ENCODE results near the gene TCN1. TPM values are rescaled to one million over a fixed set of nuclear protein-coding genes. Genes with fewer than 3 reads are reported as not detected.
"Not testable (repeated sequence)": the region's sequence is repeated elsewhere in the genome, so short reads cannot be mapped to it uniquely, and the experiment has no call there.

TCN1 gene
- total RNA-seq, 1 donor from 2014 or later, result not detected

DNA sequence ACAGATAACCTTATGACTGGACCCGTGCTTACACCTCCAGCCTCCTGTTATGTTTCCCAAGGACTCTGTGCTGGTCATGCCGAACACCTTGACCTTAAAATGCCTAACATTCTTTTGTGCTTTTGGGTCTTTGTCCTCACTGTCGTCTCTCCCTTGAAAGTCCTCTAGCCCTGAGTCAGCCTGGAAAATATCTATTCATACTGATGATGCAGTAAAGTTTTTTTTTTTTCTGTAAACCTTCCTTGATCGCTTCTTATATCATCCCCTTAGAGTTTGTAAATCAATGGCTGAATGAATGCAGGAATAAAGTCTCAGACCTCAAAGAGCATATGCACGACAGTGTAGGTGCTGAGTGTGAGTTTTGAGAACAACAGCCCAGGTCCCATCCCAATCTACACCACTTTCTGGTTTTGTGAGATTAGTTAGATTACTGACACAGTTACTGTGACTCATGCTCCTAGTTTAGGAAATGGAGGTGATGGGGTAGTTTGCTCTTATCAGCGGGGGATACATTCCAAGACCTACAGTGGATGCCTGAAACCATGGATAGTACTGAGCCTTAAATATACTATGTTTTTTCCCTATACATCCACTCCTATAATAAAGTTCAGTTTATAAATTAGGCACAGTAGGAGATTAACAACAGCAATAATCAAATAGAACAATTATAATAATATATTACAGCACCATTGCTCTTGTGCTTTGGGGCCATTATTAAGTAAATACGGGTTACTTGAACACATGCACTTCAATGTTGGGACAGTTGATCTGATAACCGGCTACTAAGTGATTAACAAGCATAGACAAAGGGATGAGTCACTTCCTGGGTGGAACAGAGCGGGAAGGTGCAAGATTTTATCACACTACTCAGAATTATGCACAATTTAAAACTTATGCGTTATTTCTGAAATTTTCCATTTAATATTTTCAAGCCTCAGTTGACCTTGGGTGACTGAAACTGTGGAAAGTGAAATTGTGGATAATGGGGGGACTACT is 8.6 kb downstream of the TCN1 start:
- peak in 1 of 2 donors; percentile 44 for DNase-seq (ENCODE audit: low read depth in 2 of 2)

DNA sequence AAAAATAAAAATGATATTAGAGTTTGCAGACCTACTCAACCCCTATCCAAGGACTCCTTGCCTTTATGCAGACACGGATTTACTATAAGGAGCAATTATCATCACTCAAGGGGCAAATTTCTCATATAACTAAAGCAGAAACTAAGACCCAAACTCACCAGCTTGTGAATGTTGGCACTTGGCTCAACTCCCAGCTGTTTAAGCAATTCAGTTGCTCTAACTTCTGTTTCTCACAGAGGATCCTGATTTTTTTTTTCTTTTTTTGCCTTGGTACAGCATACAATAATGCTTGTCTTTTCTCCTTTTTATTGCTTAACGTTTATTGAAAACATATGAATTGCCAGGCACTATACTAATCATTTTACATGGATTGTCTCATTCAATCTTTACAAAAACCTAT is 11.4 kb downstream of the TCN1 start:
- DNase-seq (ENCODE audit: low read depth in 2 of 2), result no peak

DNA sequence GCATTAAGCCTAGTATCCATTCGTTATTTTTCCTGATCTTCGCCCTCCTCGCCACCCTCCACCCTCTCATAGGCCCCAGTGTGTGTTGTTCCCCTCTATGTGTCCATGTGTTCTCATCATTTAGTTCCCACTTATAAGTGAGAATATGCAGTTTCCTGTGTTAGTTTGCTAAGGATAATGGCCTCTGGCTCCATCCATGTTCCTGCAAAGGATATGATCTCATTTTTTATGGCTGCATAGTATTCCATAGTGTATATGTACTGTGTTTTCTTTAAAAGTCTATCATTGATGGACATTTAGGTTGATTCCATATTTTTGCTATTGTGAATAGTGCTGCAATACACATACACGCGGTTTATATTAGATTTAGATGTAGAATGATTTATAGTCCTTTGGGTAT is 14.9 kb downstream of the TCN1 start:
- DNase-seq (ENCODE audit: low read depth in 2 of 2), result not testable (repeated sequence)

DNA sequence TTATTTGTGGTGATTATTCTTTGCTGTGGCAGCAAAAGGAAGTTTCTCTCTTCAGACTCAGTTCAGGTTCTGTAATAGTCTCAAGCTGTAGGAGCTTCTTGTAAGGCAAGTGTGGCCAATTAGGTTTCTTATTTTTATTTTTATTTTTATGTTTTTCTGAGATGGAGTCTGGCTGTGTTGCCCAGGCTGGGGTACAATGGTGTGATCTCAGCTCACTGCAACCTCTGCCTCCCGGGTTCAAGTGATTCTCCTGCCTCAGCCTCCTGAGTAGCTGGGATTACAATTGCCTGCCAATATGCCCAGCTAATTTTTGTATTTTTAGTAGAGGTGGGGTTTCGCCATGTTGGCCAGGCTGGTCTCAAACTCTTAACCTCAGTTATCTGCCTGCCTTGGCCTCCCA is 16.7 kb downstream of the TCN1 start:
- DNase-seq (ENCODE audit: low read depth in 2 of 2), result not testable (repeated sequence)

DNA sequence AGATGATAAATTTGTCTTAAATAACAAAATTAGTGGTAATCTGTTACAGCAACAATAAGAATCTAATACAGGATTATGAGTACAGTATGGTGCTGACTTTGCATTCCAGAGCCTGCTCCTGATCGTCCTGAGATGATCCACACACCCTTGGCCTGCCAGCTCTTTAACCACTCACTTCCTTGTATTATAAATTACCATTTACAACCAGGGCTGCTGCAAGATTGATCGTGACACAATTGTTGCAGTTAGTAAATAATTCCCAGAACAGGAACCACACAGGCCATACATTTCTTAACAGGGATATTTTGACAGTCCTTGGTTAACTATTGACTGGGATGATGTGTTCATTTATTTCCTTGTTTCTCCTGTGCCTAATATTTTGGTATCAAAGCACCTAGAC is 17.2 kb downstream of the TCN1 start:
- DNase-seq (ENCODE audit: low read depth in 2 of 2), result no peak

DNA sequence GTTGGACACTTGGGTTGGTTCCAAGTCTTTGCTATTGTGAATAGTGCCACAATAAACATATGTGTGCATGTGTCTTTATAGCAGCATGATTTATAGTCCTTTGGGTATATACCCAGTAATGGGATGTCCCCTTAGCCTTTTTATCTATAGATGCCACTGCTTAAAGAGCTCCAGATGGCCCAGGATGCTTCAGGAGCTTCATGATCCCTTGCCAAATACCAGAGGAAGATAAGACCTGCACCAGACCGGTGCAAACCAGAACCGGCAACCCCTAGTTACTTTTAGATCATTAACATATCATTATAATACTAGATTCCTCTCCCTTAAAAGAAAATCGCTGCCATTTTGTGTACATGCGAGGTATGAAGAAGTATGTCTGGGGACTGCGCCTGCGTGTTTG is 17.8 kb downstream of the TCN1 start:
- DNase-seq (ENCODE audit: low read depth in 2 of 2), result not testable (repeated sequence)

DNA sequence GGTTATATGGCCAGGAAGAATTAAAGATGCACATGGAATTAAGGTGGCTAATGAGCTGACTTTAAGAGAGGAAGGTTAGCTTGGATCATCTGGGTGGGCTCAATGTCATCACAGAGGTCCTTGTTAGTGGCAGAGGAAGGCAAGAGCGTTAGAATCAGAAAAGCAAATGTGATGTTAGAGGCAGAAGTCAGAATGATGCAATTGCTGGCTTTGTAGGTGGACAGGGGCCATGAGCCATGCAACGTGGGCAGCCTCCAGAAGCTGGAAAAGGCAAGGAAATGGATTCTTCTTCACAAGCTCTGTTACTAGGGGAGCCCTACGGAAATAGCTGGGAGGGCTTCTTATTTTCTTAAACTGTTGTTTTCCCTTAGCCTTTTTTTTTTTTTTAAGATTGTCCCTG is 18.7 kb downstream of the TCN1 start:
- no peak for DNase-seq (ENCODE audit: low read depth in 2 of 2)

DNA sequence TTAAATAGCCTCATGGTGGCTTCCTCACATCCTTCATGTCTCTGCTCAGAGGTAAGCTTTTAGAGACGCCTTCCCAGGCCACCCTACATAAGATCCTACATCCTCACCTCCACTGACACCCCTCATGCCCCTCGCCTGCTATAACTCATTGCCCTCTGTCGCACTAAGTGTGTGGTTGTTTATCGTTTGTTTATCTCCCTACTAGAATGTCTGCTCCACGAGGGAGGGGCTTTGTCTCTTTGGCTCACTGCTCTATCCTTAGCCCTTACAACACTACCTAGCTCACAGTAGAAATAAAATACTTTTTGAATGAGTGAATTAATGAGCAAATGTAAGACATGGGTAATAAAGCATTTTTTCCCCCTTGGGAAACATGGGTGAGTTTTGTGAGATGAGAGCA is 19.7 kb downstream of the TCN1 start:
- DNase-seq (ENCODE audit: low read depth in 2 of 2), result no peak

DNA sequence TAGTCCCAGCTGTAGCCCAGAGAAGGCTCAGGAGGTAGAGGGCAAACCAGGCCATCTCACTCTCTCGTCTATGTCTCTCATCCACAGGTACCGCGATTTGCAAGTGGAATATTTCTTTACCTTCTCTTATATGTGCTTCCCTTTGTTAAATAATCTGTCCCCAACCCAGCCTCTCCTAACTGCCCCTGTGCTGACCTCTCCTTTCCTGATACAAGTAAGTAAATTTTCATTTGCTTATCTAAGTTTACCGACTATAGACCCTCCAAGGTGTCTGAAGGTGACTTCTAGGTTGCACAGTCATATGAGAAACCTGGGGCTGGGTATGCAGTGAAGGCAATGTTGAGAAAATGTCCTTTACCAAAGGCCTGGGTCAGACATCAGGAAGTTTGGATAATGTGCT is 20.9 kb downstream of the TCN1 start, which contains the start of gene CBLIF:
TSS of gene CBLIF (minus strand) at position 101 of the 400 bp plus-strand sequence. CDS start at position 55, 46 bp downstream.
- DNase-seq (ENCODE audit: low read depth in 2 of 2), result no peak

DNA sequence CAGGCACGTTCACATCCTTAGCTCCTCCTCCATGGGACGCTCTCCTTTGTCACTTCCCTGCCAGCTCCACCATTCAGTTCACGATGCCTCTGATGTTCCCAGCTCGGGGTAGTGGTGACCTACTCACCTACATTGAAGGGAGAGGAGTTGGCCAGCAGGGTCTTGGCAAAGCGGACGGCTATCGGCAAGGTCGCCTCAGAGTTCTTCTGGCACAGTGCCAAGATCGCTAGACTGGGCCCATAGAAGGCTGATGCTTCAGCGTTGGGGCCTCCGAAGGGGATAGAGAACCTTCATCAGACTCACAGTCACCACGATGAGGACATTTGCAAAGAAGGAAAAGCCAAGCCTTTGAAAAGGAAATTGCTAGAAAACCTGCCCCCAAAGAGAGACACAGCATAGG is 24.0 kb downstream of the TCN1 start:
- DNase-seq (ENCODE audit: low read depth in 2 of 2), result no peak

DNA sequence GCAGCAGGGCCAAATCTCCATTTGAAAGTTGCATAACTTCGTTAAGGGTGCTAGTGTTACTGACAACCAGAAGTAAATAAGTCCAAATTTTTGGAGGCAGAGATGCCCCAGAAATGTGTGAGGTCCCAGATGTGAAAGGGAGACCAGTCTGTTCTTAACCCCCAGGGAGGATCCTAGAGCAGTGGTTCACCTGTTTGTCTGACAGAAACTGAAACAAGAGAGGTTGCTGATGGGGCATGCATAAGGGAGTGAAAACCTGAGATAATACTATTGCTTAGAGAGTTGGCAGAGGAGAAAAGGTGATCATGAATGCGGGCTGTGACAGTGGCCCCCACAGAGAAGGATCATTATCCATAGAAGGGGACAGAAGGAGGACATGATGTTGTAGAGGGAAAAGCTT is 24.8 kb downstream of the TCN1 start:
- no peak for DNase-seq (ENCODE audit: low read depth in 2 of 2)

DNA sequence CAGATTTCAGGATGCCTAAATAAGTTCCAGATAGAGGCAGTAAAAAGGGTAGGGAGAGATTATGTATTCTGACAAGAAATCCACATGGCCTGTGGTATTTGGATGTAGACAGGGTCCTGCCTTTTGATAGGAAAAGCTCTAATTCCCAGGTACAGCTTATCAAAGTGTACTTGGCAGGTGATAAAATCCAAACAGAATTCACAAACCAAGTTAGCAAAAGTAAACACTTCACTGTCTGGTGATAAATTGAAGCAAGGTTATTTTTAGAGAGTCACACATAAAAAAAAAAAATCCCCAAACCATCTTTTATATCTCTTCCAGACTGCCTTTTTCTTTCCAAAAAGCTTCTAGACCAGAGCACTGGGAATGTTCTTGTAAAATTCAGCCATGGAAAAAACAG is 26.7 kb downstream of the TCN1 start:
- no peak for DNase-seq (ENCODE audit: low read depth in 2 of 2)

DNA sequence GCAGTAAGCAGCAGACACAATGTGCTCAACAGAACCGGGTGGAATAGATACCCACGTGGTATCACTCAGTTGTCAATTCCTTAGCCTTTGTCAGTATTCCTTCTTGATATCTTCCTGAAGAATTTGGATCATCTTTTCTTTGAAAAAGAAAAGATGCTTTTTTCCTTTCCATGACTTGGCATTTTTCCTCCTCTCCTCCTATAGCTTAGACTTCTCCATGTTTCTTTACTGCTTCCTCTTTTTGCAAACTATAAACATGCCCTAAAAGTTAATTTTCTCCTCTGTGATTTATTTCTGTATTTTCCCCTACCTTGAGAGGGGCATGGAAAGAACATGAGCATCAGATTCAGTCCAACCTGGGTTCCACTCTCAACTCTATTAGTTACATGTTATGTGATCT is 32.7 kb downstream of the TCN1 start:
- DNase-seq (ENCODE audit: low read depth in 2 of 2), result no peak

DNA sequence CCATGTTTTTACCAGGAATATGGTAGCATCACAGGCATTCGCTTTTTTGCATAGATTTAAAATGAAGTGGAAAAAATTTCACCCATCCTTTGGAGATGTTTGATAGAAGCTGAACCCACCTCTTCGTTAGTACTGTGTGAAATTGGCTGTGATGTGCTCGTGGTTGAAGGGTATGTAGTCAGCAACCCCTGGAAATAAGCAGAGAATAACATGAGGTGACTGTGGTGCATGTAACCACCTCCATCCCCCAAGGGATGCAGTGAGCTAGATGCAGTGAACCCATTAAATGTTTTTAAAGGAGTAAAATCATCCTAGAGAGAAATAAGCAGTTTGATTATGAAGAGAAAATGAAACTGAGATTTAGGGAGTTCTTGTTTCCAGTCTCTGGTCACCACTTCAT is 36.9 kb downstream of the TCN1 start:
- DNase-seq (ENCODE audit: low read depth in 2 of 2), result no peak

DNA sequence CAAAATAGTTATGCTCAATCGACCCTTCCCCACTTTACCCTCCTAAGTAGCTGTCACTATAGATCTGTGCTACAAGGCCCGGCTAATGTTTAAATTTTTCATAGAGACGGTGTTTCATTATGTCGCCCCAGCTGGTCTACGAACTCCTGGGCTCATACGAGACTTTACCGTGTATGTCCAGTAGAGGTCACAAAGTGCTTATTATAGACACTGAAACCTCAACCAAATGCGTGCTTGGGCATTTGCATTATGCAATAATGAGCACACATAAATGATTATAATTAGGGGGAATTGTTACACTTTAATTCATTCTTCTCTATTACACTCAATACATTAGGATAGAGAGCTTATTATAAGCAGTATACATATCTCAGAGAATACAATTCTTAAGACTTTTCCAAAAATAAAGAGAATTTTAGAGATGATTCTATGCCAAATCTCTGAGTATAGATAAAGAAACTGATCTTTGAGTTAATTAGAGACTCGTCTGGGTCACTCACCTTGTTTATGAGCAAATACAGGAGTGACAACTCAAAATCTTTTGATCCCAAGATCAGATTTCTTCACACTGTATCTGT is 43.2 kb downstream of the TCN1 start:
- peak; percentile 73 to 81 for DNase-seq (ENCODE audit: low read depth in 2 of 2)

DNA sequence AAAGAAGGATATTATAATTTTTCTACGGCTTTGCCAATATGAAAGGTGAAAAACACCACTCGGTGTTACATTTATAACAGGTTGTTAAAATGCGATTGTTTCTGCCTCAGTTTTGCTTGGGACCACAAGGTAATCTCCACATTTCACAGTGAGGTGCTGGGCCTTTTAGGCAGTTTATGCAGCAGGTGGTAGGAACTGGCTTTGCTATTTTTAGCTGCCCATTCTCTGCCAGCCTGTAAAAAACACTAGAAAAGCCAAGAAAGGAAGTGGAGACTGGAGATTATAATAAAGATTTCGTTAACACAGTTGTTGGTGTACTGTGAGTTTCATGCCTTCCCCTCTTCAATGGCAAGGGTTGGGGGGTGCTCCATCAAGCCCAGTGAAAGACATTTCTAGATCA is 47.7 kb downstream of the TCN1 start:
- no peak for DNase-seq (ENCODE audit: low read depth in 2 of 2)

DNA sequence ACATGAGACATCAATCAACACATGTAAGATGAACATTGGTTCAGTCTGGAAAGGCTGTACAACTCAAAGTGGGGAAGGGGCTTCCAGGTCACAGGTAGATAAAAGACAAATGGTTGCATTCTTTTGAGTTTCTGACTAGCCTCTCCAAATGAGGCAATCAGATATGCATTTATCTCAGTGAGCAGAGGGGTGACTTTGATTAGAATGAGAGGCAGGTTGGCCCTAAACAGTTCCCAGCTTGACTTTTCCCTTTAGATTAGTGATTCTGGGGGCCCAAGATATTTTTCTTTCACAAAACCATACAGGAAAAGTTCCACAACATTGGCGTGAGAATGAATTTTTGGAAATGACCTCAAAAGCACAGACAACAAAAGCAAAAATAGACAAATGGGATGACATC is 49.9 kb downstream of the TCN1 start:
- not testable (repeated sequence) for DNase-seq (ENCODE audit: low read depth in 2 of 2)

DNA sequence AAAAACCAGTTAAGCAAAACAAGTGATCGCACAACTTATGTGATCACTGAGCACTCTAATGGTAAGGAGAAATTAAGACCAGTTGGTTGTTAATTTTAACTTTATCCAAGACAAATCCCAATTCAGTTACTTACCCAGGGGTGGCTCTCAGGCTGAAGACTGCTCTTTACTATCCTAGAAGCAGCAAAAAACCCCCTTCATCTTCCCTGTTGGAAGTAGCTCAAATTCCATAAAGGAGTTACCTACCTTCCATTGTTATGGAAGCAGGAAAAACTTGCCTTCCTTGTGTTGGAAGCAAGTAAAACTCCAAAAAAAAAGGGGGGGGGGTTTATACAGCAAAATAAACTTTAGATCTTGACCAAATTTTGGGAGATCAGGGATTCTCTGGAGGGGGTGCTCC is 50.5 kb downstream of the TCN1 start:
- no peak for DNase-seq (ENCODE audit: low read depth in 2 of 2)

DNA sequence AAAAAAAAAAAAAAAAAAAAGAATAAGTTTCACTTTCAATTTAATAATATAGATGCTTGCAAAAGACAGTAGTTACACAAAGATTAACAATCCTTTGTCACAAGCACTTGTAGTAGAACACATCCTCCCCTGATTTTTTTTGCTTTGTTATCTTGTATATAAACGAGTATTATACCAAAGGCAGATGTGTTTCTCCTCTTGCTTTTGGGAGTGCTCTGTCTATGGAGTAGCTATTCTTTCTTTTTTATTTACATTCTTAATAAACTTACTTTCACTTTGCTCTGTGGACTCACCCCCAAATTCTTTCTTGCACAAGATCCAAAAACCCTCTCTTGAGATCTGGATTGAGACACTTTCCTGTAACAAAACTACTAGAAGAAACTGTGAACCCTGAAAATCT is 52.3 kb downstream of the TCN1 start:
- no peak for DNase-seq (ENCODE audit: low read depth in 2 of 2)

DNA sequence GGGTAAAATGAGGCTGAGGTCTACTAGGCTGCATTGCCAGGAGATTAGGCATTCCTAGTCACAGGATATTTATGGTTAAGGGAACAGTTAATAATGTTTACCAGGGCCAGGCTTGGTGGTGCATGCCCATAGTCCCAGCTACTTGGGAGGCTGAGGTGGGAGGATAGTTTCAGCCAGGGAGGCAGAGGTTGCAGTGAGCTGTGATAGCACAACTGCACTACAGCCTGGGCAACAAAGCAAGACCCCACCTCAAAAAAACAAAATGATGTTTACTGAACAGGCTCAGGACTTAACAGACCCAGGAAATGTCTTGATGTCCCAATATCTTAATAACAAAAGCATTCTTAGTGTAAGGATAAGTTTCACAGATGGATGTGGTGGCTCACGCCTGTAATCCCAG is 52.9 kb downstream of the TCN1 start:
- no peak for DNase-seq (ENCODE audit: low read depth in 2 of 2)

DNA sequence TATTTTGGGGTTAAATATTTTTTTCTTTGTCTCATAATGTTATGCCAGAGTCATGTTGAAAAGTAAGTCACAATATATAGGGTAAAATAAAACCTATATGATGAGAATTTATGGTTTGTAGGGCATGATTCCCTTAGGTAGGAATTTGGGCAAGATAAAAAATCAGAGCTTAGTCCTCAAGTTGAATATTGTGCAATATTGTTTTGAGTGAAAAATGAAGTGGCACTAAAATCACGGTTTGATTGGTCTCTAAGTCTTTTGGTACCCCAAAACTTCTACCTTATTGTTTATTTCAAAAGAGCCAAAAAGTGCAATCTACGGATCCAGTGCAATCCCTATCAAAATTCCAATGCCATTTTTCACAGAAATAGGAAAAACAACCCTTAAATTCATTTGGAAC is 54.1 kb downstream of the TCN1 start:
- no peak for DNase-seq (ENCODE audit: low read depth in 2 of 2)

DNA sequence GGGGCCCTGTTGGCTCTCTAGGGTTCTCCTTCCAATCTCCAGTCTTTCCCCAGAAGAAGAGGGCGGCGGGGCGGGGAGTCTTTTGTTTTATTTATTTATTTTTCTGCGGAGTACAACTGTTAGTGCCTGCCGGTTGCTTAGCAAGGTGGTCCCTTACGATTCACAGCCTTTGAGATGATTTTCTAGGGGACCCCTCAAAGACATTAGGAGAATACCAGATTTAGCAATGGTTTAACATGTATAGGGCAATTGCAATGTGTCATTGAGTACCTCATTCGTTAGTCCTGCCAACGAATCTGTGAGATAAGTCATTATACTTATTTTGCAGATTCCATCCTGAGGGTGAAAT is 55.4 kb downstream of the TCN1 start:
- no peak for DNase-seq (ENCODE audit: low read depth in 2 of 2)
